HFFc6 (cell line): ENCODE results near the gene MOXD1. TPM values are rescaled to one million over a fixed set of nuclear protein-coding genes. Genes with fewer than 3 reads are reported as not detected.

Experiments
- DNase-seq: peaks from one replicate; pipeline ENCODE4 v3.0.0-alpha.2; 2018
- H3K27ac Mint-ChIP-seq: 2 replicates; pipeline ENCODE4 v1.8.0; 2020; ENCODE audit warnings: mild to moderate bottlenecking, mixed read lengths
- H3K27me3 Mint-ChIP-seq: 2 replicates; pipeline ENCODE4 v1.8.0; 2021; ENCODE audit warnings: mild to moderate bottlenecking, moderate library complexity, mixed read lengths; ENCODE audit not compliant: insufficient read depth
- H3K36me3 Mint-ChIP-seq: 2 replicates; pipeline ENCODE4 v1.8.0; 2021; ENCODE audit warnings: low read depth, mixed read lengths
- H3K4me1 Mint-ChIP-seq: 2 replicates; pipeline ENCODE4 v1.8.0; 2020; ENCODE audit warnings: low read depth, mixed read lengths
- H3K4me3 Mint-ChIP-seq: 2 replicates; pipeline ENCODE4 v1.8.0; 2020; ENCODE audit warnings: mild to moderate bottlenecking, moderate library complexity, mixed read lengths
- H3K9me3 Mint-ChIP-seq: 2 replicates; pipeline ENCODE4 v1.8.0; 2020; ENCODE audit warnings: mild to moderate bottlenecking, mixed read lengths
- total RNA-seq, 6 experiments: library from RNA; stranded (reverse); fragmentation: NEBNext Ultra II Directional; extraction: Animal tissue kit (Norgen Biotek cat#: 25700); gene quantifications; 2 replicates in 1 of 6; 3 replicates in 5 of 6; pipeline ENCODE4 v1.2.3, GENCODE V29; 2021
- TF ChIP-seq, protein P1 (sequence below): fragments of 200-600 bp; sonication (generic); IDR thresholded peaks from 2 replicates; pipeline ENCODE4 v1.5.0; 2021; ENCODE audit warnings: antibody characterized with exemption, mild to moderate bottlenecking

Gene MOXD1
- total RNA-seq, 6 experiments from 2014 or later = 85.0 to 174 (median 153) TPM

DNA sequence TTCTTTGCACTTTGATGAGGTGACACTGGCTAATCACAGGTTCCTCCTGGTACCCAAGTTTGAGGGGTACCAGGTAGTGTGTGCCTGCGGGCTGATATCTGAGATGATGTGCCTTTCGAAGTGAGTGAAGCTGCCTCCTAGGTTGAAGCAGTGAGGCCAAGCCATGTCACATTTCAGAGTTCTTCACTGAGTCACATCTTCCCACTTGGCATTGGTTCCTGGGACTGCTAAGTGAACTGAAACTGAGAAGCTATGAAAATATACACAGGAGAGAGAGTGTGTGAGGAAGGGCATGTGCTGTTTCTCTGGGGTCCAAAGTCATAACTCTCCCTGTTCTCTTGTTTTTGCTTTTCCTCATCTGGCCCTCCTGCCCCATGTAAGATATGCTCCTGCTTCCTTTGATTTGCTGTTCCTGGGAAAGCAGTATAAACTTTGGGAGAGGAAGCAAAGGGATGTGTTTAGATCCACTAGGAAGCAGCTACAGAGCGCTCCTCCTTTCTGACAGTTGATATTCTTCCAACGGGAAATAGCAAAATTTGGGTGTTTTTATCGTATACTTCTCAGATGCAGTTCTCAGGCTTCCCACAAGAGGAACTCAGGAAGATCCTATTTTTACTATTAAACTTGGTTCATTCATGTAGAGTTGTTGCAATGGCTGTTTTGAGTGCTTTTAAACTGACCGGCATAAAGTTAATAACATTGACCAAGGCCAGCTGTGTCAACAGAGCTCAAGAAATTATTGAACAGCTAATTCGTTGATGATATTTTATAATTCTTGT is 153.7 kb downstream of the MOXD1 start:
- H3K4me1 Mint-ChIP-seq = peaks cover 10% of the 10 kb centered on the region
- H3K36me3 Mint-ChIP-seq = peaks cover 6% of the 10 kb centered on the region; the same call in 1 of the 2 replicates
- no peak overlapping the region for H3K27ac Mint-ChIP-seq
- DNase-seq = peak; percentile 1
- TF ChIP-seq, protein P1, sequence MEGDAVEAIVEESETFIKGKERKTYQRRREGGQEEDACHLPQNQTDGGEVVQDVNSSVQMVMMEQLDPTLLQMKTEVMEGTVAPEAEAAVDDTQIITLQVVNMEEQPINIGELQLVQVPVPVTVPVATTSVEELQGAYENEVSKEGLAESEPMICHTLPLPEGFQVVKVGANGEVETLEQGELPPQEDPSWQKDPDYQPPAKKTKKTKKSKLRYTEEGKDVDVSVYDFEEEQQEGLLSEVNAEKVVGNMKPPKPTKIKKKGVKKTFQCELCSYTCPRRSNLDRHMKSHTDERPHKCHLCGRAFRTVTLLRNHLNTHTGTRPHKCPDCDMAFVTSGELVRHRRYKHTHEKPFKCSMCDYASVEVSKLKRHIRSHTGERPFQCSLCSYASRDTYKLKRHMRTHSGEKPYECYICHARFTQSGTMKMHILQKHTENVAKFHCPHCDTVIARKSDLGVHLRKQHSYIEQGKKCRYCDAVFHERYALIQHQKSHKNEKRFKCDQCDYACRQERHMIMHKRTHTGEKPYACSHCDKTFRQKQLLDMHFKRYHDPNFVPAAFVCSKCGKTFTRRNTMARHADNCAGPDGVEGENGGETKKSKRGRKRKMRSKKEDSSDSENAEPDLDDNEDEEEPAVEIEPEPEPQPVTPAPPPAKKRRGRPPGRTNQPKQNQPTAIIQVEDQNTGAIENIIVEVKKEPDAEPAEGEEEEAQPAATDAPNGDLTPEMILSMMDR = peak; percentile 53
- H3K4me3 Mint-ChIP-seq = no peak overlapping the region
- H3K9me3 Mint-ChIP-seq = peaks cover 4% of the 10 kb centered on the region; the same call in 1 of the 2 replicates
- H3K27me3 Mint-ChIP-seq = no peaks in the 10 kb centered on the region

DNA sequence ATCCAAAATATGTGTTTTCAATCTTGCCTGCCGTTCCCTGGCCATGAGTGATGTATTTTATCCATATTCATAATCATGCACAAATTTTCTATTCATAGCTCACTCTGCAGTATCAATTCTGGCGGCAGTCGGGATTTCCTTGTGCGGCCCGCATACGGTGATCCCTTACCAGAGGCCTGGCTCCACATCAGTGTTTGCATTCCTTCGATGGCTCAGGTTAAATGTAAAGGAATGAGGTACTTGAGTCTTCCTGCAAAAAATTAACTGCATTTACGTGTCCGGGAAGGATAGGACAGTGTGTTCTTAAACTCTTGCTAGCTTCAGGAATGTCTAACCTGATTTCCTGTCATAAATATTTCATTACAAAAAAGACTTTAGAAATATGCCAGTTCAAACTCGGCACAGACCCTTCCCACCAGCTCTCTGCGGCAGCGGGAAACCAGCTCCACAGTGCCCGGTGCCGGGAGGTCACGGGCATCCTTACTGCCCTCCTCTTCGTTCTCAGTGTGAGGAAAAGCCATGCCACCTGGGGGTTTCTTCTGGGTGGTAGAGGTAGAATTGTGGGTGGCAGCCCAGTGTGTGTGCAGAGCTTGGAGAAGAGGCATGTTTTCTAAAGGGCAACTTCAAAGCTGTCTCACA is 154.5 kb downstream of the MOXD1 start:
- Mint-ChIP-seq H3K36me3 (peaks cover 2% of the 10 kb centered on the region; the same call in 1 of the 2 replicates), H3K4me1 (peaks cover 10% of the 10 kb centered on the region), H3K27me3 (no peaks in the 10 kb centered on the region), H3K4me3 (no peak overlapping the region), H3K9me3 (no peaks in the 10 kb centered on the region), H3K27ac (no peak overlapping the region)
- DNase-seq = no peak
- TF ChIP-seq, protein P1 = no peak

DNA sequence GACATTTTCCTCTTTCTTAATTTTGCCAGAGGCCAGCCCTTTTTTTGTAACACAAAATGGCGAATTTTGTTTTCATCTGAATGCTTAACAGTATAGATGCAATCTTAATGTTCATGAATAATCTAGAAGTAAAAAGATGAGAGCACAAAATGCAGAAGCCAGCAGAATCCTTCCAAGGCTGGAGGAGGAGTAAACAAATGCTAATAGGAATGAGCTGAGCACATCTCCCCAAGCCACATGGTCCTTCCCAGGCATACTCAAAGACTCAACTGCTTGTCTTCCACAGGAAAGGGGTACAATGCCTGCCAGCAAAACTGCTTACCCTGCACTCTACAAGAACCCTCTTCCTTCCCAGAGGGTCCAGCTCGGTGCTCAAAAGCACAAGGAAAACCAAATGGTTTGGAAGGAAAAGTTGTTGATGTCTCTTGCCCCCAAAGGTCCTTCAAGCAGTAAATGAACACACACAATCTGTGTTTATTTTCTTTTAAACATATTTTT is 155.1 kb downstream of the MOXD1 start:
- no peak for DNase-seq
- TF ChIP-seq, protein P1 = no peak
- Mint-ChIP-seq H3K4me1 (peaks cover 10% of the 10 kb centered on the region), H3K27ac (no peak overlapping the region), H3K27me3 (no peaks in the 10 kb centered on the region), H3K4me3 (no peak overlapping the region), H3K9me3 (no peaks in the 10 kb centered on the region), H3K36me3 (no peaks in the 10 kb centered on the region)

Other genes with a start within 250 kb of the MOXD1 start
- 10 to 100 TPM; 36.4 to 41.5 (median 39.3) TPM for gene STX7, start 111.6 kb upstream of the MOXD1 start, total RNA-seq
- gene TAAR9, start 136.8 kb upstream of the MOXD1 start, total RNA-seq = not detected
- not detected for gene TAAR8, start 151.2 kb upstream of the MOXD1 start, total RNA-seq
- gene TAAR6, start 168.8 kb upstream of the MOXD1 start, total RNA-seq = not detected
- gene TAAR5, start 188.3 kb upstream of the MOXD1 start, total RNA-seq = not detected
- not detected for gene TAAR2, start 222.8 kb upstream of the MOXD1 start, total RNA-seq